Colonic mucosa (tissue), 4 donors: ENCODE results near the gene TPM1. TPM values are rescaled to one million over a fixed set of nuclear protein-coding genes. Genes with fewer than 3 reads are reported as not detected.

ENCODE experiments used
- DNase-seq: peaks from one replicate; pipeline ENCODE4 v3.0.0-alpha.2; 2020
- H3K27ac ChIP-seq: fragments of 200-600 bp; one replicate; pipeline ENCODE4 v1.8.0; 2021
- H3K27me3 ChIP-seq: fragments of 200-600 bp; one replicate; pipeline ENCODE4 v1.8.0; 2021
- H3K36me3 ChIP-seq: fragments of 200-600 bp; one replicate; pipeline ENCODE4 v1.8.0; 2021
- H3K4me1 ChIP-seq: fragments of 200-600 bp; one replicate; pipeline ENCODE4 v1.8.0; 2021; ENCODE audit warnings: mild to moderate bottlenecking
- H3K4me3 ChIP-seq: fragments of 200-600 bp; one replicate; pipeline ENCODE4 v1.8.0; 2021
- H3K9ac ChIP-seq, 2 donors: one replicate each; pipeline ENCODE4 v1.7.0; 2013; ENCODE audit warnings: control low read depth in 2 of 2, low read depth in 2 of 2, low read length in 2 of 2
- H3K9me3 ChIP-seq: fragments of 200-600 bp; one replicate; pipeline ENCODE4 v1.8.0; 2021
- CTCF ChIP-seq: fragments of 200-600 bp; IDR thresholded peaks from one replicate; pipeline ENCODE4 v1.8.0; 2022; ENCODE audit warnings: antibody characterized with exemption, mild to moderate bottlenecking
- intact Hi-C: fragments of 100-400 bp; cut with DNase I; formaldehyde crosslinking; loops from one replicate; pipeline ENCODE4 v1.14.1; 2022
- total RNA-seq, 2 donors: library from RNA; stranded (reverse); fragmentation: NEBNext Ultra II Directional in 1 of 2; extraction: Animal tissue kit (Norgen Biotek cat#: 25700) in 1 of 2; gene quantifications; one replicate each; pipeline ENCODE4 v1.2.1, GENCODE V29; 2021
- donor health status: healthy.
- donor health status: DM: no; HTN: no; CAD: no.
- donor health status: DM: no; HTN: no; CAD: no.

The TPM1 gene
- total RNA-seq, 2 donors from 2014 or later = 423 to 769 TPM

- H3K36me3 ChIP-seq = no peaks in the 10 kb centered on the region
- H3K9ac ChIP-seq = peak overlapping the region in 1 of 2 donors; percentile 15
- no peak overlapping the region for H3K4me3 ChIP-seq
- TF ChIP-seq CTCF = no peak
- H3K9me3 ChIP-seq = no peaks in the 10 kb centered on the region
- DNase-seq = no peak
- H3K4me1 ChIP-seq = no peaks in the 10 kb centered on the region
- H3K27me3 ChIP-seq = no peaks in the 10 kb centered on the region
- no peak overlapping the region for H3K27ac ChIP-seq
- intact Hi-C loops = loop anchor here (10.0 kb wide), 2 partner anchors 135 to 245 kb away; no protein-coding TSS in a partner anchor
Measured at GRCh38 chr15:63029676-63030075, 12.9 kb upstream of the TPM1 start.

- intact Hi-C loops = loop anchor here (10.0 kb wide), 2 partner anchors 135 to 245 kb away; no protein-coding TSS in a partner anchor
- H3K9me3 ChIP-seq = no peaks in the 10 kb centered on the region
- H3K36me3 ChIP-seq = no peaks in the 10 kb centered on the region
- no peak for TF ChIP-seq CTCF
- H3K4me1 ChIP-seq = peaks cover under 1% of the 10 kb centered on the region
- no peak overlapping the region for H3K27ac ChIP-seq
- H3K4me3 ChIP-seq = no peak overlapping the region
- DNase-seq = peak; percentile 46
- no peaks in the 10 kb centered on the region for H3K27me3 ChIP-seq
- H3K9ac ChIP-seq = peak overlapping the region in 1 of 2 donors; percentile 15
Measured at GRCh38 chr15:63030101-63030551, 12.4 kb upstream of the TPM1 start.

- intact Hi-C loops = loop anchor here (10.0 kb wide), 2 partner anchors 140 to 250 kb away; no protein-coding TSS in a partner anchor
- Histone ChIP-seq H3K9me3 (no peaks in the 10 kb centered on the region), H3K9ac (no peak overlapping the region), H3K4me3 (no peak overlapping the region), H3K27ac (no peak overlapping the region), H3K27me3 (no peaks in the 10 kb centered on the region), H3K36me3 (no peaks in the 10 kb centered on the region), H3K4me1 (peaks cover 7% of the 10 kb centered on the region)
- DNase-seq = no peak
- TF ChIP-seq CTCF = no peak
Measured at GRCh38 chr15:63034578-63034977, 8.0 kb upstream of the TPM1 start.

- Histone ChIP-seq H3K9me3 (no peaks in the 10 kb centered on the region), H3K27me3 (no peaks in the 10 kb centered on the region), H3K27ac (peak overlapping the region; percentile 41), H3K36me3 (no peaks in the 10 kb centered on the region), H3K9ac (no peak overlapping the region), H3K4me1 (peaks cover 7% of the 10 kb centered on the region), H3K4me3 (no peak overlapping the region)
- DNase-seq = no peak
- intact Hi-C loops = loop anchor here (10.0 kb wide), 2 partner anchors 140 to 250 kb away; no protein-coding TSS in a partner anchor
- no peak for TF ChIP-seq CTCF
Measured at GRCh38 chr15:63035253-63035652, 7.3 kb upstream of the TPM1 start.

- no peaks in the 10 kb centered on the region for H3K9me3 ChIP-seq
- no peak overlapping the region for H3K4me3 ChIP-seq
- no peaks in the 10 kb centered on the region for H3K27me3 ChIP-seq
- peaks cover 7% of the 10 kb centered on the region for H3K4me1 ChIP-seq
- TF ChIP-seq CTCF = no peak
- peak overlapping the region; percentile 41 for H3K27ac ChIP-seq
- intact Hi-C loops = loop anchor here (10.0 kb wide), 2 partner anchors 141 to 251 kb away; no protein-coding TSS in a partner anchor
- H3K9ac ChIP-seq = no peak overlapping the region
- H3K36me3 ChIP-seq = no peaks in the 10 kb centered on the region
- DNase-seq = no peak
Measured at GRCh38 chr15:63035977-63036376, 6.6 kb upstream of the TPM1 start.
